ENCODE data around the gene SKAP1. TPM values are rescaled to one million over a fixed set of nuclear protein-coding genes. Genes with fewer than 3 reads are reported as not detected.

SKAP1 gene
- total and polyA plus RNA-seq, 2 of the 13 experiments (the other 11 are each of a cell fraction or from before 2014, with no cell fraction given): 0.21 TPM; not detected in 1

DNA sequence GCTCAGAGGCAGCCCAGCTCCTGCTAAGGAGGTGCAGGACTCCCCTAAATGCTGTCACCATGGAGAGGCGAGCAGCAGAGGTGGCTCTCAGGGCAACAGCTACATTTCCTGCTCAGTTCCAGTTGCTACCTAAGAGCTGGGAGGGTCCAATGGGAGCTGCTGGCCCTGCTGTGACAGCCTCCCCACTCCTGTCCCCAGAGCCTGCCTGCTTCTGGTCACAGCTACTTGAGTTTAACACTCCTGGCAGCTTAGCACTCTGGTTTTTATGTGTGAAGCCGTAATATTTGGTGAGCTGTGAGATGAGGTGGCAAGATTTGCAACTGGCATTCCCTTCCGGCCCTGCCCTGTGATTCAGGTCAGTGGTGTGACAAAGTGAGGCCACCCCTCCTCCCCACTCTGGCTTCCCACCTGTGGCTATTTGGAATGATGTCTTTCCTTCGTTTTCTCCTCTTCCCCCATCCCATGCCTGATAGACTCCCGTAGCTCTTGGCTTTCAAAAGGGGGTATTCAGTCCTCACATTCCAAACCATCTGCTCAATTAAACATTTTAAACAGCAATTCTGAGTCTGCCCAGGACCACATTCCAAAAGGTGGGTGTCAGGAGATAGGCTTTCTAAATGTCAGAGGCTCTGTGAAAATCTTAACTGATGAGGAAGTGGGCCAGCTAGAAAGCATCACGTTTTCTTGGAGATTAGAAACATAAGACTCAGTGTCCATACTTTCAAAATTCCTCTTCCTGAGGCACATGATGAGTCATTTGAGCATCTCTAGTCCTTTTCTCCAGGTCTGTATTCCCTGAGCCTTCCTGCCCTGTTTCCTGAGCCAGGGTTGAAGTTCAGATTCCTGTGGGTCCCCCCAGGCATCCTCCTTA, 42.6 kb upstream of the SKAP1 start (continued):
- TF ChIP-seq ZNF143 (CRISPR knock-in tag; IDR thresholded peaks at IDR 0.05): no peak
- no peak for TF ChIP-seq KDM2A (CRISPR knock-in tag; IDR thresholded peaks at IDR 0.05; ENCODE audit: borderline replicate concordance, low read depth)
- TF ChIP-seq AHR (CRISPR knock-in tag; IDR thresholded peaks at IDR 0.05): no peak
- no peak for TF ChIP-seq ZC3H13 (CRISPR knock-in tag; IDR thresholded peaks at IDR 0.05)
- TF ChIP-seq, protein P1, sequence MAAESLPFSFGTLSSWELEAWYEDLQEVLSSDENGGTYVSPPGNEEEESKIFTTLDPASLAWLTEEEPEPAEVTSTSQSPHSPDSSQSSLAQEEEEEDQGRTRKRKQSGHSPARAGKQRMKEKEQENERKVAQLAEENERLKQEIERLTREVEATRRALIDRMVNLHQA (CRISPR knock-in tag; IDR thresholded peaks at IDR 0.05): no peak
- no peak for TF ChIP-seq DNMT1 (CRISPR knock-in tag; IDR thresholded peaks at IDR 0.05)
- no peak for TF ChIP-seq PRMT3 (CRISPR knock-in tag; IDR thresholded peaks at IDR 0.05; ENCODE audit: borderline replicate concordance, low read depth)
- no peak for TF ChIP-seq PAF1 (CRISPR knock-in tag; IDR thresholded peaks at IDR 0.05)
- no peak for TF ChIP-seq TOE1 (CRISPR knock-in tag; IDR thresholded peaks at IDR 0.05)
- TF ChIP-seq ZBTB7B (CRISPR knock-in tag; IDR thresholded peaks at IDR 0.05): no peak
- no peak for TF ChIP-seq SMARCE1 (IDR thresholded peaks at IDR 0.05; ENCODE audit: borderline replicate concordance)
- no peak for TF ChIP-seq ZSCAN31 (CRISPR knock-in tag; IDR thresholded peaks at IDR 0.05; ENCODE audit: low read depth)

DNA sequence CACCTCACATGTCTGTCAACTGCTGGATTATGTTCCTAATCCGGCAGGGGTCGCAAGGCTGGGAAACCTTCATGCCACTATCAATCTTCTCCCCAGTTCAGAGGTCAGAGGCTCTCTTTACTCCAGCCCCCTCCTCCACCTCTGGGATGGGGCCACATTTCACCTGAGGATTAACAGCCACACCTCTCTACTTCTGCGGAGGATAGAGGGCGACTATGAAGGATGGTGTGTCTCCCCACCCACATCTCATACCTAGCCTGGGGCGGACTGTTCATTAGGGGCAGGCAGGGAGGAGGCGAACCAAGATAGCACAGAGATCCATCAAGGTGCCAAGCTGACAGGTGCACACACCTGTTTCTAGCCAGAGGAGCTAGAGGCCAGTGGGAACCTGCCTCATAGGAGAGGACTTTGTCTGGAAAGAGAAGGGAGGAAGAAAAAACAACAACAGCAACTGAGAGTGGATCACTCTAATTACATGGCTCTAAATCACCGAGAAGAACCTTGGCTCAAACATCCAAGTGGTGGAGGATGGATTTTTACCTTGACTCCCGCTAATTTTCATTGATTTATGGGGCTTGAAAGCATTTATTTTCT, 41.9 kb upstream of the SKAP1 start:
- Histone ChIP-seq H3K27me3 (ENCODE audit: control insufficient read depth in 1 of 2, insufficient read depth in 2 of 2, low read length in 2 of 2) (peaks cover 0 to 34% of the 10 kb centered on the region in 2 experiments; a peak in 3 of 5 replicates), H3K4me1 (ENCODE audit: insufficient read depth, low read length) (no peaks in the 10 kb centered on the region), H3K36me3 (replicated peaks in 1 of 2; ENCODE audit: control insufficient read depth in 1 of 2, insufficient read depth in 2 of 2, low read length in 2 of 2) (no peaks in the 10 kb centered on the region), H3K9ac (ENCODE audit: insufficient read depth, low read depth, low read length) (no peak overlapping the region), H2AFZ (ENCODE audit: low read length) (no peak overlapping the region), H3K79me2 (ENCODE audit: insufficient read depth, low read length) (no peaks in the 10 kb centered on the region), H3K4me3 (replicated peaks in 1 of 3; ENCODE audit: insufficient read depth in 1 of 3, low read depth in 2 of 3, low read length in 3 of 3) (no peak overlapping the region), H3K9me3 (ENCODE audit: low read length) (no peaks in the 10 kb centered on the region), H3K4me2 (ENCODE audit: low read depth, low read length) (no peak overlapping the region), H3K27ac (ENCODE audit: extremely low read length, insufficient read depth, low read length) (no peak overlapping the region), H4K20me1 (ENCODE audit: insufficient read depth, low read length) (no peaks in the 10 kb centered on the region)
- no peak for DNase-seq (ENCODE audit: low spot score)
- in situ Hi-C loops (cut with HindIII; ENCODE audit: extremely low pct_ligation_motif_present, low pct_unique_long_range_greater_than_20kb): no loop called here
- ChIA-PET CTCF (ENCODE audit: low intra/inter-chr PET ratio, low total read pairs) (no interaction called here), POLR2A (no interaction called here)
- ATAC-seq: no peak
- intact Hi-C loops (cut with micrococcal nuclease; ENCODE audit: unreplicated experiment): no loop called here
- no peak for FAIRE-seq
- 7% methylated on average over 8 of the region's 8 CpGs for WGBS (ENCODE audit: low lambda C conversion rate)
- BruUV-seq (replicated peaks): no TSS peak
- TF ChIP-seq KAT2B (IDR thresholded peaks at IDR 0.05; ENCODE audit: borderline replicate concordance, low read depth, low read length): no peak
- TF ChIP-seq, protein P2, sequence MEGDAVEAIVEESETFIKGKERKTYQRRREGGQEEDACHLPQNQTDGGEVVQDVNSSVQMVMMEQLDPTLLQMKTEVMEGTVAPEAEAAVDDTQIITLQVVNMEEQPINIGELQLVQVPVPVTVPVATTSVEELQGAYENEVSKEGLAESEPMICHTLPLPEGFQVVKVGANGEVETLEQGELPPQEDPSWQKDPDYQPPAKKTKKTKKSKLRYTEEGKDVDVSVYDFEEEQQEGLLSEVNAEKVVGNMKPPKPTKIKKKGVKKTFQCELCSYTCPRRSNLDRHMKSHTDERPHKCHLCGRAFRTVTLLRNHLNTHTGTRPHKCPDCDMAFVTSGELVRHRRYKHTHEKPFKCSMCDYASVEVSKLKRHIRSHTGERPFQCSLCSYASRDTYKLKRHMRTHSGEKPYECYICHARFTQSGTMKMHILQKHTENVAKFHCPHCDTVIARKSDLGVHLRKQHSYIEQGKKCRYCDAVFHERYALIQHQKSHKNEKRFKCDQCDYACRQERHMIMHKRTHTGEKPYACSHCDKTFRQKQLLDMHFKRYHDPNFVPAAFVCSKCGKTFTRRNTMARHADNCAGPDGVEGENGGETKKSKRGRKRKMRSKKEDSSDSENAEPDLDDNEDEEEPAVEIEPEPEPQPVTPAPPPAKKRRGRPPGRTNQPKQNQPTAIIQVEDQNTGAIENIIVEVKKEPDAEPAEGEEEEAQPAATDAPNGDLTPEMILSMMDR (CRISPR knock-in tag; IDR thresholded peaks at IDR 0.05): peak; percentile 12; the same call in 1 of the 2 replicates

Measured in HepG2 (cell line).